ENCODE results near the gene CPA1.

Gene CPA1

GRCh38 chr7:130397051-130397757 is 16.9 kb downstream of the CPA1 start:
- no peak for DNase-seq

DNA sequence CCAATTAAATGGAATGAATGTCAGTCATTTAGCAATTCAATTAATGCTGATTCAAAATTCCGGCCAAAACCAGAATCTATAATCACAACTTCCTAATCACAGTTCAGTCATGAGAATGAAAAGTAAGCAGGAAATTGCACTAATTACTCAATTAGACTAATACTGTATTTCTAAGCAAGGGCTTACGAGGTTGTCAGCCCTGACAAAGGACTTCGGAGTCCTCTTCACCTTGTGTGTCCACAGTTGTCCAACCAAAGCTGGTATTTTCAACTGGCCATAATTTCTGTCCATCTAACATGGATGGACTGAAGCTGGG is 17.4 kb downstream of the CPA1 start:
- DNase-seq = no peak

- no peak for DNase-seq
Observed at GRCh38 chr7:130398526-130399090, 18.3 kb downstream of the CPA1 start.

DNA sequence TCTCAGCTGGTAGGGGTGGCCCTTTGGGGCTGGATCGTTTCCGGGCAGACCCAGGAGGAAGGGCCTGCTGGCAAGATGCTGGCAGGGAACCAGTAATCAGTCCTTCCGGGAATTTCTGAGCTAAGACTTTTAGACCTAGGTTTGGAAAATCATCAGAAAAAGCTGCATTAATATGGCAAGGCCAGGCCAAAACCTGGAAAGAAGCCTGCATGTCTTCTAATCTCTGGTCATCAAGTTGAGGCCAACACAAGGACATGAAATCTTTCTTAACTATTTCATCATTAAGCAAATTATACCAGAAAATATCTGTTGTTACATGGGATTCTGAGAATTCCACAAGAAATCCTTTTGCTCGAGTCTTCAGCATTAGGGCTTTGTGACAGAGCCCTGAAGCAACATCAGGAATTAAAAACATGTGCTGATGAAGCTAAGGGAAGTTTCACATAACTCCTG is 19.9 kb downstream of the CPA1 start:
- no peak for DNase-seq

DNA sequence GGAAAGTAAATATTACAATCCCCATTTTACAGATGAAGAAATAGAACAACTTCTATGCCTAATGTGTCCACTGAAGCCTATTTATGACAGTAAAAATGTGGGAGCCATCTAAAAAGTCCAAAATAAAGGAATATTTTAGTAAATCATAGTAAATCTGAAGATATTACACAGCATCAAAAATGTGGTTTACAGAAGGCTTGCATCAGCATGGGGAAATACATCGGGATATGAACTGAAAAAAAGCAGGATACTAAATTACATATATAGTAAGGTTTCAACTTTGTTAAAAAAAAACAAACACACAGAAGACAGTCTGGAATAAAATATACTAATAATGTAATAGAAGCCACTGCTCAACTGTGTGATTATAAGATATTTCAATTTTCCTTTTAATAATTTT is 20.8 kb downstream of the CPA1 start:
- no peak for DNase-seq

DNA sequence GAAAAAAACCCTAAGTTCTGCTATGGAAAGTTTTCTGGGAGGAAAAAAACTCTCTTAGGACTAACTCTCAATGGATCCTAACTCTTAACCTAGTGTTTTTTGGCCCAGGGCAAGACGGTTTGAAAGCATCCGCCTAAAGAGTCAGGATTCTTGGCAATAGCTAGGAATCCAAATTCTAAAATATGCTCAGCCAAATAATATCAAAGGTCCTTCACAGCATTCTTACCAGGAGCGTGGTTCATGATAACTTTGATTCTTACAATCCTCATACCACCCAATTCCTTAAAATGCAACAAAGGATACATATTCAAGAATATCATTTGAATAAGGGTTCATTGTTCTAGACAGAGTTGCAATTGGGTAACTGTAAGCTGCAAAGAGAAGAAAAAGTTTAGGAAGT is 21.3 kb downstream of the CPA1 start:
- DNase-seq = no peak

DNA sequence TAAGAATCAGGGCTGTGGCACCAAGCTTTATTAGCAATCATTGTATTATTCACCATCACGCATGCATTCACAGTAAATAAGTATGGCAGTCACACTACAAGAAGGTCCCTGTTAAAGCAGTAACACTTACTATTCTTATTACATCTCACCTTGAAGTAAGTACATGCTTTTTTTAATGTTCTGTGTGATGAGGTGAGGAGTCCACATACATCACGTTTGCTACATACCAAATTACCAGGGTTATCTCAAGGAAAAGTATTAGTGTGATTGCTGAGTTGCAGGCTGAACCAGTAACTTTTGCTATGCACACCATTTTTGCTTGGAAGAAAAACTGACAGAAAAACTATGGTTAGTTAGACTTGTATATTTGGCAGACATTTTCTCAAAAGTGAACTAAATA is 24.7 kb downstream of the CPA1 start:
- DNase-seq = no peak

DNA sequence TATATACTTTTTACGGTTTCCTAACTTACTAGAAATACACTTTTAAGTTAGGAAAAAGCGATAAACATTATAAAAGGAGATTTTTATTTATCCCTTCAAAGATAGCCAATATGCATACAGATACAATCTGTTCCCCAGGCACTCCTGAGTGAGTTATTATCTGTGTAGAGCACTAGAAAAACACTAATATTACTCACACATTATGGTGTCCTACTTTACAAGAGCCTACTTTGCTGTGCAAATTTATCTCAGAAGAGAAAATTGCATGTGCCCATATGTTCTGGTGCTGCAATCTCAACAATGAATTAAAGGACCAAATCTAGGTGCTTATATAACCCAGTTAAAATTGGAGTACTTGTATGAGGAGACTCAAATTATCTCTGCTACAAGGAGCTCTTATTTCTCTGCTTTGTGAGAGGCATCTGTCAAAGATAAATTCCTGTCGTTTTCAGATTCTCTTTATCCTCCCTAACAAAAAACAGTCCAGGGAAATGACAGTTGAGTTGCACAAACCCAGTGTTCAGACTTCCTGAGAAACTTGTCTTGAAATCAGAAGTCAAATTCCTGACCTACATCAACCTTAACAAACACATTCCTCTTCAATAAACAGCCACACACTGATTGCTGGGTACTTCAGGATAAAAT is 28.9 kb downstream of the CPA1 start:
- no peak for DNase-seq

- DNase-seq = no peak
Observed at GRCh38 chr7:130409712-130410072, 29.4 kb downstream of the CPA1 start.

DNA sequence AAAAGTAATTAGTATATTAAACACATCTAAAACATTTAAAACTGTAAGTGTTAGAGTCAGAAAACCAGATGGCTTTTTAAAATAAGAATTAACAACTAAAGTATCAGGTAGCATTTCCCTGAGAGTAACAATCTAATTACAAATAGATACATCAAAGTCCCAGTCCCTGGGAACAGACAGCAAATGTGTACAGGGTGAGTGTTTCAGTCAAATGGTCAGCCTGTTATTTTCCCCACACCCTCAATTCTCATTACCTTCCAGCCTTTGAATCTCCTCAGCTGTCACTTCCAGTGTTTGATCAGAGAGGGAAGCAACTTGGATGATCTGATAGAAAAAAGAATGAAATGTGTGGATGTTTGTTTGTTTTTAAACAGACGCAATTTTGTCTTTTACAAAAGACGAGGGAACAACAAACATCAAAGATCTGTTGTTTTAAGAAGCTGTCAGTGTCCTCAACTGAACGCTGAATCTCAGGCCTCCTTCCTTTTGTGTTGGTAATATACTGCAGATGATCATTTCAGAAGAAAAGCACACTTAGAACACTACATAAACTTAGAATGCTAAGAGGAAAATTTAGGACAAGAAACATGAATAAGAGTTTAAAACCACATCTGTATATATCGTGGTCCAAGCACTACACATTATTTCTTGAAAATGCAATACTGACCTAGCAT is 30.7 kb downstream of the CPA1 start:
- DNase-seq = no peak

DNA sequence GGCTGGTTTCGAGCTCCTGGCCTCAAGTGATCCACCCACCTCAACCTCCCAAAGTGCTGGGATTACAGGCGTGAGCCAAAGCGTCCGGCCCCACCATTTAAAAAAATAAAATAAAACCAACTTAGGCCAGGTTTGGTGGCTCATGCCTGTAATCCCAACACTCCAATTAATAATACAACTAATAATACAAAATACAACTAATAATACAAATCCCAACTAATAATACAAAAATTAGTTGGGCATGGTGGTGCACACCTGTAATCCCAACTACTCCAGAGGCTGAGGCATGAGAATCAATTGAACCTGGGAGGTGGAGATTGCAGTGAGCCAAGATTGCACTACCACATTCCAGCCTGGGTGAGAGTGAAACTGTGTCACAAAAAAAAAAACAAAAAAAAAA is 32.9 kb downstream of the CPA1 start:
- no peak for DNase-seq

DNA sequence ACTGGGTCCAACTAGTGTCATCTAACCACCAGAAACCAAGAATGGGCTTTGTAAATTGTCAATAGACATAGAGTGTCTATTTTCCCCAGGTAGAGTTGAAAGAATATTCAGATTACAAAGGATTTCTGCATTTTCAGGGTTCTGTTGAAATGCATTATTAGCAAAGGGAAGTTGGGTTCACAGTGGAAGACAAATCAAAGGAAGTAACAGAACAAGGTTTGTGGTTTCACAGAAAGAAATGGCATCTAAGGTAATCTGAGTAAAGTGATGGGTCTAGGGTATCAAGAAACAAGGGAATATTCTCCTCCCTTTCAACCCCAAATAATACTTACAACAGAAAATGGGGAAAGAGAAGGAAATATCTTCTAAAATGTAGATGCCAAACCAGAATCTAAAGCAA is 34.7 kb downstream of the CPA1 start:
- DNase-seq = no peak

DNA sequence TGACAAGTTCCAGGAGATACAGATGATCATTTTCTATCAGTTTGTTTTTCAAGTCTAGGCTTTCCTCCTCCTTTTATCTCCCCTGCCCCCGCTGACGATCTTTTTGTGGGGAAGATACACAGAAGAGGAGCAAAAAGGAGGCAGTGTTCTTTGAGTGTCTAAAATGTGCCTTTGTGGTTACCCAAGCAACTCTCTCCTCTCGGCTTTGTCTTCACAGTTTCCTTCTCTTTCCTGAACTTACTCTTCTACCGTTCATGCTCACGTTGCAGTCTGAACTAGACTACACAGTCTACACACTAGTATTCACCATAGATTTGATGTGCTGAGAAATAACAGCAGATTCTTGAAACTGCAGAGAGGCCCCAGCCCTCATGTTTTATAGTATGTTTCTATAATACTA is 36.9 kb downstream of the CPA1 start:
- no peak for DNase-seq

- no peak for DNase-seq
Observed at GRCh38 chr7:130418306-130418705, 38.0 kb downstream of the CPA1 start.

GRCh38 chr7:130419658-130420057 is 39.4 kb downstream of the CPA1 start:
- DNase-seq = no peak

DNA sequence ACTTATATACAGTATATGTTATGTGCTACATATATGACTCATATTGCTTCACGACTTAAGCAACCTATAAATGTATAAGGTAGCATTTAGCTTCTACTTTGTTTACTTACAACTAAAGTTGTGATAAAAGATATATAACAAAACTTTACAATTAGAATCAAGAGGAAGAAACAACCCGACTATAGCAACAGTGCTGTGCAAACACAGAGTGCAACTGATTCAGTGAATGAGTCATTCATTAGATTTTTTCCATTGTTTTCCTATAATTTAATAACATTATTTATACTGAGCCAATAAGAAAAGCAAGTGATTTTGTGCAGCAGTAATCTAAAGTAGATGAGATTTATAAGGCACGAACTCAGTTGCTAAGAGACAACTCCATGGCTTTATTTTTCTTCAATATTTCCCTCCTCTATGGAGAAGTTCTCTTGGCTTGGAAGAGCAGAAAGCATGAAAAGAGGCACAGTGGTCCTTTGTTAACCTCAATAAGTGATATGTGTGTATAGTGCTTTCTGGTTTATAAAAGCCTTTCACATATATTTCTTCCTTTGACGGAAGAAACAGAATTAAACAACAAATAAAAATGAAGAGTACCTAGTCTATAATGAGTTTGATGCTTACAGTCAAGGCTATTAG is 40.8 kb downstream of the CPA1 start:
- no peak for DNase-seq

DNA sequence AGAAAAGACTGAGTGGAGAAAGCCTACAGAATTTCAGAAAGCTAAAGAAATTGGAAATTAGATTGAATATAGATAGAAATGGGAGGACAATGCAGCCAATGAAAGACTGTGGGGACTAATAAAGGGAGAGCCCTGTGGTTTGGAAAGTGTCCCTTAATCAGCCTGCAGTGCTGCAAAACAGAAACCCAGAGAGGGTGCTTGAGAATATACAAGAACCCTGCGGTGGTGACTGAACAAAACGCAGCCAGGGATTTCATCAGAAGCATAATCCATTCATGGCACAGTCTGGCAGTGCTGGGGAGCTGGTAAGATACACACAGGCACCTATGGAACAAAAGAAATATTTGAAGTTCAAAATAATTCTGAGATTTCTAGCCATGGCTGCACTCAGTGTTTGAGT is 41.4 kb downstream of the CPA1 start:
- no peak for DNase-seq

DNA sequence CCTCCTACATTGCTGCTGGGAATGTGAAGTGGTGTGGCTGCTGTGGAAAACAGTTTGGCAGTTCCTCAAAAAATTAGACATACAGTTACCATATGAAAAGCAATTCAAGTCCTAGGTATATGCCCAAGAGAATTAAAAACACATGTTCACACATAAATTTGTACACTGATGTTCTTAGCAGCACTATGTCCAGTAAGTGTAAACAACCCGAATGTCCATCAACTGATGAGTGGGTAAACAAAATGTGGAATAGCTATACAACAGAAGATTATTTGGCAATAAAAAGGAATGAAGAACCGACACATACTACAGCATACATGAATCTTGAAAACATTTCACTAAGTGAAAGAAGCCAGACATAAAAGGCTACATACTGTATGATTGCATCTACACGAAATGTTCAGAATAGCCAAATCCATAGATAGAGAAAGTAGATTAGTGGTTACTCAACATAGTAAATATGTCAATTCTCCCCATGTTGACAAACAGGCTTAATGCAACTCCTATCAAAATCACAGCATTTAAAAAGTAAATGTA is 43.3 kb downstream of the CPA1 start:
- DNase-seq = no peak

- DNase-seq = no peak
Observed at GRCh38 chr7:130425796-130426195, 45.5 kb downstream of the CPA1 start.

- no peak for DNase-seq
Observed at GRCh38 chr7:130426564-130426963, 46.3 kb downstream of the CPA1 start.

GRCh38 chr7:130429019-130429418 is 48.7 kb downstream of the CPA1 start:
- no peak for DNase-seq

GRCh38 chr7:130430115-130430514 is 49.8 kb downstream of the CPA1 start:
- no peak for DNase-seq

All from NCI-H526 (cell line).